K562 (cell line): ENCODE measurements around the gene RELCH. TPM values are rescaled to one million over a fixed set of nuclear protein-coding genes. Genes with fewer than 3 reads are reported as not detected.

Source experiments
- ATAC-seq: fragments of 200-7000 bp; cut with Tn5 transposase; 3 replicates; pipeline ENCODE4 v1.9.1; 2020; ENCODE audit warnings: moderate library complexity
- BruUV-seq: library from RNA; stranded (reverse); fragments of 400-500 nt; replicated peaks from 2 replicates; lab custom pipeline; 2021; lab: Mats Ljungman, UMichigan
- CTCF ChIA-PET: fragments of 300-600 bp; formaldehyde crosslinking; extraction: SDS; loops from one replicate; lab custom pipeline; 2021; ENCODE audit warnings: low intra/inter-chr PET ratio; lab: Yijun Ruan, JAX
- POLR2A ChIA-PET: fragments of 300-600, 350-650 bp; sonication (Branson Sonifier 250); formaldehyde crosslinking; extraction: SDS; loops from one replicate; lab custom pipeline; 2021; ENCODE audit warnings: antibody characterized with exemption, inconsistent platforms; lab: Yijun Ruan, JAX
- DNase-seq, 4 experiments: peaks; one replicate each; pipeline versions ENCODE4 v3.0.0 to v3.0.0-alpha.2; 2011 to 2018; ENCODE audit warnings: low spot score in 3 of 4, mixed read lengths in 3 of 4; ENCODE audit errors: extremely low read depth in 1 of 4
- FAIRE-seq: peaks from 2 replicates; lab custom pipeline; 2011; peaks lifted over from hg19 to GRCh38; lab: Jason Lieb, UNC
- H2AFZ ChIP-seq: 2 replicates; pipeline ENCODE4 v1.6.0; 2011; ENCODE audit warnings: low read depth, low read length, control low read depth, inconsistent platforms
- H3K27ac ChIP-seq: fragments of 200-600 bp; 3 replicates; pipeline ENCODE4 v1.8.0; 2011; ENCODE audit warnings: low read depth, mild to moderate bottlenecking, control low read depth, inconsistent platforms, low read length, moderate library complexity, mixed read lengths; ENCODE audit errors: extremely low read depth
- H3K27me3 ChIP-seq, 2 experiments: fragments of 300-600 bp in 1 of 2; 2 replicates in 1 of 2; 3 replicates in 1 of 2; pipeline versions ENCODE4 v1.6.0 to v1.8.0; 2011; ENCODE audit warnings: inconsistent platforms in 2 of 2, low read length in 2 of 2, mild to moderate bottlenecking in 1 of 2, mixed read lengths in 1 of 2, moderate library complexity in 1 of 2; ENCODE audit not compliant: control insufficient read depth in 2 of 2, insufficient read depth in 2 of 2
- H3K36me3 ChIP-seq: fragments of 300-600 bp; 3 replicates; pipeline ENCODE4 v1.8.0; 2011; ENCODE audit warnings: mild to moderate bottlenecking, low read length, inconsistent platforms; ENCODE audit not compliant: control insufficient read depth, insufficient read depth
- H3K4me1 ChIP-seq, 2 experiments: fragments of 200-600 bp in 1 of 2; replicated peaks in 1 of 2; 2 replicates in 1 of 2; 3 replicates in 1 of 2; pipeline versions ENCODE4 v1.5.1 to v1.8.0; 2011; ENCODE audit warnings: inconsistent platforms in 2 of 2, low read length in 2 of 2, mild to moderate bottlenecking in 1 of 2, mixed read lengths in 1 of 2, moderate library complexity in 1 of 2; ENCODE audit not compliant: control insufficient read depth in 2 of 2, insufficient read depth in 2 of 2
- H3K4me2 ChIP-seq: 2 replicates; pipeline ENCODE4 v1.6.1; 2011; ENCODE audit warnings: low read length, control low read depth, inconsistent platforms, mixed read lengths; ENCODE audit not compliant: insufficient read depth
- H3K4me3 ChIP-seq: fragments of 200-600 bp; sonication (generic), shearing (Covaris generic); 2 replicates; pipeline ENCODE4 v1.5.1; 2016; ENCODE audit warnings: control low read depth, inconsistent platforms
- H3K79me2 ChIP-seq: fragments of 200-600 bp; 3 replicates; pipeline ENCODE4 v1.8.0; 2011; ENCODE audit warnings: low read length, inconsistent platforms; ENCODE audit not compliant: control insufficient read depth, insufficient read depth
- H3K9ac ChIP-seq, 2 experiments: 2 replicates each; pipeline versions ENCODE4 v1.6.0 to v1.6.1; 2011; ENCODE audit warnings: low read depth in 2 of 2, low read length in 2 of 2, control low read depth in 1 of 2, inconsistent platforms in 1 of 2, mild to moderate bottlenecking in 1 of 2, mixed read lengths in 1 of 2; ENCODE audit not compliant: insufficient read depth in 1 of 2
- H3K9me1 ChIP-seq: one replicate; pipeline ENCODE4 v1.6.0; 2011; ENCODE audit warnings: inconsistent platforms, mild to moderate bottlenecking, low read length, moderate library complexity; ENCODE audit not compliant: control insufficient read depth, insufficient read depth
- H3K9me3 ChIP-seq: replicated peaks from 2 replicates; pipeline ENCODE4 v1.5.1; 2011; ENCODE audit warnings: low read depth, low read length, inconsistent platforms; ENCODE audit not compliant: control insufficient read depth, insufficient read depth
- H4K20me1 ChIP-seq: replicated peaks from 2 replicates; pipeline ENCODE4 v1.6.1; 2011; ENCODE audit warnings: low read length, inconsistent platforms, mixed read lengths; ENCODE audit not compliant: control insufficient read depth, insufficient read depth
- HNRNPLL ChIP-seq: fragments of 200-400 bp; formaldehyde crosslinking; IDR thresholded peaks from 2 replicates; pipeline ENCODE4 v1.6.1; 2017; ENCODE audit warnings: low read length, low read depth, mild to moderate bottlenecking; ENCODE audit not compliant: poor library complexity, severe bottlenecking
- MTA2 ChIP-seq: fragments of 450-650 bp; IDR thresholded peaks from 2 replicates; pipeline ENCODE4 v1.6.1; 2016; ENCODE audit warnings: low read depth
- PHB2 ChIP-seq: fragments of 450-650 bp; IDR thresholded peaks from 2 replicates; pipeline ENCODE4 v1.6.1; 2017; ENCODE audit warnings: low read depth
- SMC3 ChIP-seq: conservative IDR thresholded peaks from 2 replicates; pipeline ENCODE4 v1.6.1; 2011; ENCODE audit warnings: low read depth, low read length, improper control_type of control experiment; ENCODE audit not compliant: insufficient read depth
- STAT5A ChIP-seq: IDR thresholded peaks from 2 replicates; pipeline ENCODE4 v1.6.1; 2012; ENCODE audit warnings: low read length, inconsistent platforms, borderline replicate concordance
- ZNF282 ChIP-seq: sonication (generic); formaldehyde crosslinking; IDR thresholded peaks from 2 replicates; pipeline ENCODE4 v1.8.1; 2023; ENCODE audit warnings: missing genetic modification reagents
- ZNF316 ChIP-seq: fragments of 450-650 bp; IDR thresholded peaks from 2 replicates; pipeline ENCODE4 v1.6.1; 2016
- ZNF354B ChIP-seq: fragments of 250-450 bp; sonication (Bioruptor Pico); IDR thresholded peaks from 2 replicates; pipeline ENCODE4 v1.4.0; 2020
- WGBS: fragments of 100-300 bp; shearing (Covaris generic); methylation state at CpG from one replicate; pipeline ENCODE4 v1.1.6; 2016; ENCODE audit warnings: low coverage, mixed read lengths; ENCODE audit not compliant: insufficient coverage; ENCODE audit errors: missing lambda C conversion rate; 5-methylcytosine and 5-hydroxymethylcytosine counted together
- in situ Hi-C: fragments of 300-500 bp; cut with MboI; formaldehyde crosslinking; loops from 4 replicates; pipeline ENCODE4 v1.15.0; 2018; ENCODE audit warnings: inconsistent platforms, mixed read lengths
- intact Hi-C: fragments of 100-400 bp; cut with micrococcal nuclease; formaldehyde crosslinking; loops from 2 replicates; pipeline ENCODE4 v1.14.2; 2022
- polyA plus RNA-seq, 8 experiments: library from polyadenylated mRNA; depleted of rRNA in 4 of 8; stranded (reverse) in 5 of 8; unstranded in 3 of 8; fragments of >200 nt; fragmentation: Nextera tagmentation in 2 of 8; fragmentation: Illumina TruSeq in 1 of 8; extraction: Ambion mirVana in 2 of 8; extraction: Trizol in 1 of 8; gene quantifications; 2 replicates each; pipeline versions ENCODE4 v1.2.1 to v1.2.3, GENCODE V29; 2011 to 2014; ENCODE audit warnings: inconsistent platforms in 1 of 8, missing spikeins in 1 of 8
- total RNA-seq, 7 experiments: library from RNA; depleted of rRNA in 6 of 7; stranded (reverse); fragments of >200 nt in 6 of 7; fragmentation: Illumina TruSeq in 2 of 7; extraction: Trizol in 2 of 7; gene quantifications; 2 replicates each; pipeline versions ENCODE4 v1.2.1 to v1.2.3, GENCODE V29; 2011 to 2021; ENCODE audit warnings: low replicate concordance in 1 of 7
- TF ChIP-seq, protein P1 (sequence below): fragments of 250-450 bp; sonication (Bioruptor Pico); IDR thresholded peaks from 2 replicates; pipeline ENCODE4 v1.5.0; 2021; ENCODE audit warnings: mild to moderate bottlenecking, moderate library complexity

RELCH gene
- total and polyA plus RNA-seq, 9 of the 15 experiments (the other 6 are each of a cell fraction or from before 2014, with no cell fraction given): 1.4 to 13.6 (median 7.6) TPM

DNA sequence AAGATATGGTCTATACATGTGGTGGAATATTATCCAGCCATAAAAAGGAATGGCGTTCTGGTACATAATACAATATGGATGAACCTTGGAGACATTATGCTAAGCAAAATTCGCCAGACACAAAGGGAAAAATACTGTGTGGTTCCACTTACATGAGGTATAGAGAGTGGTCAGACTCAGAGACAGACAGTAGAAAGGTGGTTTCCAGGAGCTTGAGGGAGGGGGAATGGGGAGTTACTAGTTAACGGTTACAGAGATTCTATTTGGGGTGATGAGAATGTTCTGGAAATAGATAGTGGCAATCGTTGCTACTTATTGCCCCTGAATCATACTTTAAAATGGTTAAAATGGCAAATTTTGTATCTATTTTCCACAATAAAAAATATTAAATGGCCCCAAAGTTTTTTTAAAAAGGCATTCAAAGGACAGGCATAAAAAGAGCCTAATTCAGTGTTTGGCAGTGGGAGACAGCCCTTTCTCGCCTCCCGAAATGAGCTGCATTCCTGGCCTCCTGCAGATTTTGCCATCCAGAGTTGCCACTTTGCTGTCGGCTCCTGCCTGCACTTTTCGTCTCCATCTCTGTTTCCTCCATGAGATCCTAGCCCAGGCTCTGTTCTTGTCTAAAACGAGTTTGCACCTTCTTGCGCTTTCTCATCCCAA, 151.5 kb downstream of the RELCH start:
- ATAC-seq: no peak
- in situ Hi-C loops (no loop called here), intact Hi-C loops (no loop called here)
- BruUV-seq: no TSS peak
- Histone ChIP-seq H3K27ac (no peak overlapping the region), H4K20me1 (peaks cover 4% of the 10 kb centered on the region; the same call in 1 of the 2 replicates), H3K4me3 (no peak overlapping the region), H2AFZ (no peak overlapping the region), H3K9ac (no peak overlapping the region), H3K36me3 (no peaks in the 10 kb centered on the region), H3K79me2 (no peaks in the 10 kb centered on the region), H3K4me2 (no peak overlapping the region), H3K9me3 (no peaks in the 10 kb centered on the region), H3K4me1 (no peaks in the 10 kb centered on the region; a peak in 1 of 5 replicates), H3K9me1 (no peaks in the 10 kb centered on the region), H3K27me3 (peaks cover 19 to 30% of the 10 kb centered on the region in 2 experiments; a peak in 4 of 5 replicates)
- no peak for FAIRE-seq
- CTCF ChIA-PET: no interaction called here
- no peak for DNase-seq
- POLR2A ChIA-PET: no interaction called here
- WGBS: 0% methylated on average over 8 of the region's 10 CpGs
- TF ChIP-seq STAT5A (no peak), MTA2 (no peak), SMC3 (no peak), ZNF282 (CRISPR knock-in tag) (no peak), PHB2 (no peak), ZNF354B (CRISPR knock-in tag) (no peak), HNRNPLL (no peak), ZNF316 (no peak)
- TF ChIP-seq, protein P1, sequence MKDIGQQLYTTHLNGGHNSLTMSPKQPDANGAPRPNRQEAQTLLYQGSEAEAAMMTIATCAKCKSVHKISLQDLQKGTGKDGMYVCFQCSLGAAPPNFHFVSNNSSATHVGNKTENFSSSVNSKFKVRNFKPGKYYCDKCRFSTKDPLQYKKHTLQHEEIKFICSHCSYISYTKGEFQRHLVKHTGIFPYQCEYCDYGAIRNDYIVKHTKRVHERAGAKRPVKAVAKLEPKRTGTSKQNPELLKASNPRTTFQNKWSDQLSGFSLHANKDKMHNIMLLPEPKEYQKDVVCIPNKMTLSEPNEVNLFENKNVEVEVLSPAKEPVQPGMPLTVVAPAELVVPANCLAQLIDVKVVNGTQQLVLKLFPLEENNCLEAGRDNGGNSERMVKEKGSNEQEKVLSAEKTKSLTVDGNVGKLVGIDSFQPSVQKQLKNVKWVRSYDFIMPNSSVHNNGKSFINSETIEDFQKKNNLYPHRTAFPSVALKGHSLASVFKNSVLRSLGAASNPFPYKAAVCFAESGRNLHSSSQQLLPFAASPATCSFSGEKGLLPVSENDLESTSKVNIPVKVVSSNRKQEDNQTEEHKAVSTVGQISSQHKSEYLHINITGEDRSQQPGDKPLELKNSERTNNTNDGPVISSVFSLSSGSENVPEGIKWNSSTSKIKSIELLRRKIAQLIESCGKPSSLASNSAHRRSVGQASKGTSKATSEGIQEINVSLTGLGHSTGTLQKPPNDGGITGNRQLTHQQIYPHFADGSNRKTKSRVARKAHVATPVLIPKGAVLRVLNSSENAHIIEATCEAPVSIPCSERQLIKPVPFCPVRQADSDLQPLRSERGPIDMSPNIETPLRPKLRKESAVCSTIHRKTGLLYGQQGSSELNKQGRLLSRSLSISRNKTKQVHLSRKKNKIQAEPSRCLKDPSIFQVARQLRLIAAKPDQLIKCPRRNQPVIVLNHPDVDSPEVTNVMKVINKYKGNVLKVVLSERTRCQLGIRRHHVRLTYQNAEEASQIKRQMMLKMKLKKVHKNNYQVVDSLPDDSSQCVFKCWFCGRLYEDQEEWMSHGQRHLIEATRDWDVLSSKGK (CRISPR knock-in tag): no peak
